Measurements from ENCODE around the gene F2RL3. TPM values are rescaled to one million over a fixed set of nuclear protein-coding genes. Genes with fewer than 3 reads are reported as not detected.

F2RL3 gene
- total and polyA plus RNA-seq, 11 donors: 0.12 to 4.6 (median 1.2) TPM

DNA sequence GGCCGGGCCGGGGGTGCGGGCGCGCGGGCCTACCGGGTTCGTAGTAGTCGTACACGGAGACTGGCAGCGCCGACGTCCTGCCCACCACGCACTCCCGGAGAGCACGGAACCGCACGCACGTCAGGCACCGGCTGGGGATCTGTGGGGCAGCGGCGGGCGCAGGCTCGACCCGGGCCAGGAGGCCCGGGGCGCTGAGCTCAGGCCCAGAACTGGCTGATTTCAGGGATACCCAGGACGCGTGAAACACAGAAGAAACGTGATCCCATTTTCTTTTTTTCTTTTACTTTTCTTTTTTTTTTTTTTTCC, 9.0 kb downstream of the F2RL3 start:
- ATAC-seq (peak in 1 of 4 donors; percentile 15), DNase-seq (peak in 1 of 5 donors; percentile 62)
- H3K27ac ChIP-seq: peak overlapping the region; percentile 3 to 85 (median 78)
- no peak for TF ChIP-seq POLR2A (IDR thresholded peaks at IDR 0.05)
- TF ChIP-seq, protein P1, sequence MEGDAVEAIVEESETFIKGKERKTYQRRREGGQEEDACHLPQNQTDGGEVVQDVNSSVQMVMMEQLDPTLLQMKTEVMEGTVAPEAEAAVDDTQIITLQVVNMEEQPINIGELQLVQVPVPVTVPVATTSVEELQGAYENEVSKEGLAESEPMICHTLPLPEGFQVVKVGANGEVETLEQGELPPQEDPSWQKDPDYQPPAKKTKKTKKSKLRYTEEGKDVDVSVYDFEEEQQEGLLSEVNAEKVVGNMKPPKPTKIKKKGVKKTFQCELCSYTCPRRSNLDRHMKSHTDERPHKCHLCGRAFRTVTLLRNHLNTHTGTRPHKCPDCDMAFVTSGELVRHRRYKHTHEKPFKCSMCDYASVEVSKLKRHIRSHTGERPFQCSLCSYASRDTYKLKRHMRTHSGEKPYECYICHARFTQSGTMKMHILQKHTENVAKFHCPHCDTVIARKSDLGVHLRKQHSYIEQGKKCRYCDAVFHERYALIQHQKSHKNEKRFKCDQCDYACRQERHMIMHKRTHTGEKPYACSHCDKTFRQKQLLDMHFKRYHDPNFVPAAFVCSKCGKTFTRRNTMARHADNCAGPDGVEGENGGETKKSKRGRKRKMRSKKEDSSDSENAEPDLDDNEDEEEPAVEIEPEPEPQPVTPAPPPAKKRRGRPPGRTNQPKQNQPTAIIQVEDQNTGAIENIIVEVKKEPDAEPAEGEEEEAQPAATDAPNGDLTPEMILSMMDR (IDR thresholded peaks at IDR 0.05): no peak
- peak overlapping the region; percentile 12 to 84 (median 62) for H3K4me3 ChIP-seq
- intact Hi-C loops (cut with DNase I): loop anchor here in 6 of 10 donors (5.0 to 10.0 kb wide), 6 partner anchors 61 to 144 kb away; partner anchors contain the start of gene SIN3B (in 2 of the 6)
- no peaks in the 10 kb centered on the region for H3K9me3 ChIP-seq
- H3K4me1 ChIP-seq: peaks cover 0 to 30% (median 9%) of the 10 kb centered on the region in 12 donors
- H3K27me3 ChIP-seq: peaks cover 0 to 26% (median 0%) of the 10 kb centered on the region in 9 donors
- WGBS, 4 donors: 11 to 27% (median 20%) methylated on average over 20 to 30 of the region's 30 CpGs
- H3K36me3 ChIP-seq: no peaks in the 10 kb centered on the region

DNA sequence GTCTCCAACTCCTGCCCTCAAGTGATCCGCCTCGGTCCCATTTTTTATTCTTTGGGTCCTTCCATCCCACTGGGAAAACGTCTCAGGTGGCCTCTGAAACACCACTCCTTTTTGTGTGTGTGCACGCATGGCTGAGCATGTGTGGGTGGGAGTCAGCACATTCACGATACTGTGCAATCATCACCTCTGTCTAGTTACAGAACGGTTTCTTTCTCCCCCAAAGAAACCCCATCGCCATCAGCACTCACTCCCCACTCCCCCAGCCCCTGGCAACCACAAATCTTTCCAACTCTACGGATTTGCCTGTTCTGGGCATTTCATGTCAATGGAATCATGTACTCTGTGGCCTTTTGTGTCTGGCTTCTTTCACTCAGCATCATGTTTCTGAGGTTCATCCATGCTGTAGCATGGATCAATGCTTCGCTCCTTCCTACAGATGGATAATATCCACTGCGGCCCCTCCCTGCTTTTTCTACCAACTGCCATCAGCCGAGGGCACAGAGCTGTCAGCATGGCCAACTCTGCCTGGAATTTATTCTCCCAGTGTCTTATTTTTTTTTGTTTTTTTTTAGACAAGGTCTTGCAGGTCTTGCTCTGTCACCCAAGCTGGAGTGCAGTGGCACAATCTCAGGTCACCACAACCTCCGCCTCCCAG, 9.7 kb downstream of the F2RL3 start:
- H3K9me3 ChIP-seq: no peaks in the 10 kb centered on the region
- peak overlapping the region in 1 of 12 donors; percentile 61 for H3K4me3 ChIP-seq
- intact Hi-C loops (cut with DNase I): loop anchor here in 6 of 10 donors (5.0 to 10.0 kb wide), 6 partner anchors 61 to 144 kb away; partner anchors contain the start of gene SIN3B (in 2 of the 6)
- H3K36me3 ChIP-seq: peaks cover 0 to 3% (median 0%) of the 10 kb centered on the region in 9 donors
- peaks cover 0 to 20% (median 0%) of the 10 kb centered on the region in 9 donors for H3K27me3 ChIP-seq
- H3K27ac ChIP-seq: peak overlapping the region in 1 of 12 donors; percentile 85
- ATAC-seq (no peak), DNase-seq (peak in 1 of 5 donors; percentile 18)
- H3K4me1 ChIP-seq: peaks cover 0 to 26% (median 9%) of the 10 kb centered on the region in 12 donors
- no peak for TF ChIP-seq POLR2A (IDR thresholded peaks at IDR 0.05)
- TF ChIP-seq, protein P1 (IDR thresholded peaks at IDR 0.05): no peak
- WGBS, 4 donors: 91 to 92% (median 91%) methylated on average over 12 of the region's 12 CpGs

GRCh38 chr19:16899566-16900075, 10.8 kb downstream of the F2RL3 start:
- no peak overlapping the region for H3K4me3 ChIP-seq
- H3K27ac ChIP-seq: peak overlapping the region in 1 of 12 donors; percentile 34
- H3K4me1 ChIP-seq: peaks cover 0 to 24% (median 9%) of the 10 kb centered on the region in 12 donors
- ATAC-seq (no peak), DNase-seq (peak in 1 of 5 donors; percentile 77)
- H3K27me3 ChIP-seq: peaks cover 0 to 13% (median 0%) of the 10 kb centered on the region in 9 donors
- WGBS, 4 donors: 29 to 50% (median 36%) methylated on average over 5 to 7 of the region's 7 CpGs
- TF ChIP-seq POLR2A (IDR thresholded peaks at IDR 0.05): no peak
- TF ChIP-seq, protein P1 (IDR thresholded peaks at IDR 0.05): peak; percentile 24 to 63 (median 43)
- peaks cover 0 to 6% (median 0%) of the 10 kb centered on the region in 9 donors for H3K36me3 ChIP-seq
- H3K9me3 ChIP-seq: no peaks in the 10 kb centered on the region
- intact Hi-C loops (cut with DNase I): loop anchor here in 9 of 10 donors (5.0 to 10.0 kb wide), 7 partner anchors 62 to 143 kb away; partner anchors contain the start of gene SIN3B (in 2 of the 9)
